Central memory CD8-positive, alpha-beta T cell (primary cell): ENCODE data around the gene LRG1.

ENCODE experiments used
- ATAC-seq: fragments of 150-1000 bp; cut with Tn5 transposase; replicated peaks from 2 replicates; pipeline ENCODE4 v1.10.0; 2022; ENCODE audit warnings: mild to moderate bottlenecking, moderate FRiP score, moderate number of reproducible peaks; ENCODE audit not compliant: poor library complexity, severe bottlenecking; ENCODE audit errors: extremely low read depth
- DNase-seq, 2 donors: peaks; one replicate each; pipeline ENCODE4 v3.0.0; 2021; ENCODE audit warnings: low spot score in 2 of 2
- H3K27ac Mint-ChIP-seq: one replicate; pipeline ENCODE4 v1.8.0; 2022; ENCODE audit warnings: low read depth, mild to moderate bottlenecking, moderate library complexity, mixed read lengths
- H3K27me3 Mint-ChIP-seq: one replicate; pipeline ENCODE4 v1.8.0; 2022; ENCODE audit warnings: mixed read lengths
- H3K36me3 Mint-ChIP-seq: one replicate; pipeline ENCODE4 v1.8.0; 2022; ENCODE audit warnings: mild to moderate bottlenecking, moderate library complexity, mixed read lengths; ENCODE audit not compliant: insufficient read depth
- H3K4me1 Mint-ChIP-seq: one replicate; pipeline ENCODE4 v1.8.0; 2022; ENCODE audit warnings: mixed read lengths
- H3K4me3 Mint-ChIP-seq: one replicate; pipeline ENCODE4 v1.8.0; 2022; ENCODE audit warnings: mild to moderate bottlenecking, moderate library complexity, mixed read lengths
- H3K9me3 Mint-ChIP-seq: one replicate; pipeline ENCODE4 v1.8.0; 2022; ENCODE audit warnings: mixed read lengths

The LRG1 gene

DNA sequence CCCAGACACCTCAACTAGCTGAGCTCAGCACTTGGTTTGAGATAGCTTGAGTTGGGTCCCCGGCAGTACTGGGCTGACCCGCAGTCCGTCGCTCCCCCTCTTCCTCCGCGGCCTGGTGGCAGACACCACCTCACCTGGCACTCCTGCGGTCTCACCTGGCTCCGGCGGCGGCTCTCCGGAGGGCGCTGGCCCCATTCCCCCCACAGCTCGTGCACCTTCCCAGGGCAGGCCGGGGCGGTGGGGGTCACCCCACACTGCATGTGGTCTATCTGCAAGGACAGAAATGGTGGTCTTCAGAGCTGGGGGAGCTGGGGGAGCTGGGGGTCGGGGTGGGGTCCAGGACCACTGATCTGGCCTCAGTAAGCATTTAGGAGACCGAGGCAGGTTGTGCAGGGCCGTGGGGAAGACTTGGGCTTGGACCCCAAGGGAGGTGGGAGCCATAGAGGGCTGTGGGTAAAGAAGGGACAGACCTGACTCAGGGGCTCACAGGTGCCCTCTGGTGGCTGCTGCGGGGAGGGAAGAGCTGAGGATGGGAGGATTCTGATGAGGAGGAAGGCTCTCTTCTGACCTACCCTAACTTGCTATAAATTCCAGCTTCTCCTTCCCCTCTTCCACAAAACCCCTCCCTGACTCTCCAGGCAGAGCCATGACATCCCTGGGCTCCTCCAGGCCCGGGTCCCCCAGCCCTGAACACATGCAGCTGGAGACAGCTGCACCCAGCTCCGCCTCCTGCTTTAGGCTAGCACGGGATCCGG is 14.9 kb downstream of the LRG1 start:
- ATAC-seq (no peak), DNase-seq (peak; percentile 41 to 57)
- Mint-ChIP-seq H3K4me3 (no peak overlapping the region), H3K27me3 (peaks cover 15% of the 10 kb centered on the region), H3K36me3 (no peaks in the 10 kb centered on the region), H3K9me3 (no peaks in the 10 kb centered on the region), H3K4me1 (no peaks in the 10 kb centered on the region), H3K27ac (no peak overlapping the region)

DNA sequence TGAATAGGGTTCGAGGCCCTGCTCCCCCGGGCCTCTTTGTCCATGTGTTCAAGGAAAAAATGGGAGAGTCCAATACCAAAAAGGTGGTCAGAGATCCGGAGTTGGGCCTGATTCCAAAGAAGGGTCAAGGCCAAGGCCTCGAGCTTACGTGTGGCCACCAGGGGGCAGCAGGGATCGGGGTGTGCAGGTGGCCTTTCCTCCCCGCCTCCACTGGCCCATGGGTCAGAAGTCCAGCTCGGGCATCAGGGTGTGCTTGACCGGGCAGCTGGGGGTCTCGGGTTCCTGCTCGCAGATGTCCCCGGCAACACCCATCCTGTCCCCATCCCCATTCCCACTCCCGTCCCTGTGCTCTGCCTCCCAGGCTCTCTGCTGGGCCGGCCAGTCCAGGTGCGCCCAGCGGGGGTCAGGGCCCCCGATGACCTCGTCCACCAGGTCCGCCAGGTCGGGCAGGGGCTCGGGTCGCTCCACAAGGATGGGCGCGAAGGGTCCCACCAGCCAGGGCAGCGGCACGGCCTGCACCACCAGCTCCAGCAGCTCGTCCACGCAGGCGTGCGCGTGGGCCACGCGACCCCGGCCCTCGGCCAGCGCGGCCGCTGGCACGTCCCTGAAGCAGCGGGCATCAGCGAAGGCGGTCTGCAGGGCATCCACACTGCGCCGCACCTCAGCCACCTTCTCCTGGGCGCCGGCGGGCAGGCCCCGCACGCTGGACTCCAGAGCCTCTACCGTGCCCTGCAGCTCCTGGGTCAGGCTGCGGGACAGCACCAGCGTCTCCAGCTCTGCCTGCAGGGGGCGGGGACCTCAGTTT is 16.3 kb downstream of the LRG1 start:
- DNase-seq: no peak
- H3K36me3 Mint-ChIP-seq: no peaks in the 10 kb centered on the region

DNA sequence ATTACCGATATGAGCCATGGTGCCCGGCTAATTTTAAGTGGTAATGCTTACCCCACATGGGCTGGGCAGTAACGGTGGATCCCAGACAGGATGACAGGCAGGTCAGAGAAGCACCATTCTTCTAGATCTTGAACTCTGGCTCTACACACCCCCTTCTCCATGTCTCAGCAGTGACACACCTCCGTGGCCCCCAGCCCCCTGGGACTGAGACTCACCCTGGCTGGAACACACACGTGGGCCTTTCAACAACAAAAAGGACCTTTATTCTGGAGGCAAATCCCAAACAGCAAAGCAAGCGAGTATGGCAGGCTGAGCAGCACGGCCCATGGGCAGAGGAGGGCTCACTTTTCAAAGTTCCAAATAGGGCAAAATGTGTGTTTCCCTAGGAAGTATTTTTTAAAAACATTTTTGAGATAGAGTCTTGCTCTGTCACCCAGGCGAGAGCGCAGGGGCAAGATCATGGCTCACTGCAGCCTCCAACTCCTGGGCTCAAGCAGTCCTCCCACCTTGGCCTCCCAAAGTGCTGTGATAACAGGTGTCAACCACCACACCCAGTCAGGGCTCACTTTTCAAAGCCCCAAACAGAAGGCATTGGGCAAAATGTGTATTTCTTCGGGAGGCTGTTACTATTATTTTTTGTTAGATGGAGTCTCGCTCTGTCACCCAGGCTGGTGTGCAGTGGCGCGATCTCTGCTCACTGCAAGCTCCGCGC is 17.4 kb downstream of the LRG1 start:
- no peak overlapping the region for H3K4me3 Mint-ChIP-seq
- ATAC-seq: no peak
- H3K27ac Mint-ChIP-seq: no peak overlapping the region

More for the DNA sequence above, 16.3 kb downstream of the LRG1 start:
- Mint-ChIP-seq H3K9me3 (no peaks in the 10 kb centered on the region), H3K4me1 (peaks cover 4% of the 10 kb centered on the region), H3K27ac (no peak overlapping the region), H3K4me3 (no peak overlapping the region), H3K27me3 (peaks cover 22% of the 10 kb centered on the region)
- ATAC-seq: no peak

GRCh38 chr19:4521888-4522242 is 18.0 kb downstream of the LRG1 start:
- Mint-ChIP-seq H3K36me3 (no peaks in the 10 kb centered on the region), H3K9me3 (no peaks in the 10 kb centered on the region), H3K4me1 (peaks cover 5% of the 10 kb centered on the region), H3K4me3 (no peak overlapping the region), H3K27ac (no peak overlapping the region), H3K27me3 (peaks cover 22% of the 10 kb centered on the region)
- DNase-seq: no peak
- ATAC-seq: no peak

More for the DNA sequence above, 17.4 kb downstream of the LRG1 start:
- no peak for DNase-seq
- no peaks in the 10 kb centered on the region for H3K9me3 Mint-ChIP-seq
- peaks cover 22% of the 10 kb centered on the region for H3K27me3 Mint-ChIP-seq
- H3K4me1 Mint-ChIP-seq: peaks cover 5% of the 10 kb centered on the region
- H3K36me3 Mint-ChIP-seq: no peaks in the 10 kb centered on the region

GRCh38 chr19:4521170-4521887 is 18.5 kb downstream of the LRG1 start:
- ATAC-seq: no peak
- H3K36me3 Mint-ChIP-seq: no peaks in the 10 kb centered on the region
- DNase-seq: no peak
- H3K4me1 Mint-ChIP-seq: peaks cover 5% of the 10 kb centered on the region
- H3K4me3 Mint-ChIP-seq: no peak overlapping the region
- H3K27ac Mint-ChIP-seq: no peak overlapping the region
- H3K9me3 Mint-ChIP-seq: no peaks in the 10 kb centered on the region
- H3K27me3 Mint-ChIP-seq: peaks cover 22% of the 10 kb centered on the region

DNA sequence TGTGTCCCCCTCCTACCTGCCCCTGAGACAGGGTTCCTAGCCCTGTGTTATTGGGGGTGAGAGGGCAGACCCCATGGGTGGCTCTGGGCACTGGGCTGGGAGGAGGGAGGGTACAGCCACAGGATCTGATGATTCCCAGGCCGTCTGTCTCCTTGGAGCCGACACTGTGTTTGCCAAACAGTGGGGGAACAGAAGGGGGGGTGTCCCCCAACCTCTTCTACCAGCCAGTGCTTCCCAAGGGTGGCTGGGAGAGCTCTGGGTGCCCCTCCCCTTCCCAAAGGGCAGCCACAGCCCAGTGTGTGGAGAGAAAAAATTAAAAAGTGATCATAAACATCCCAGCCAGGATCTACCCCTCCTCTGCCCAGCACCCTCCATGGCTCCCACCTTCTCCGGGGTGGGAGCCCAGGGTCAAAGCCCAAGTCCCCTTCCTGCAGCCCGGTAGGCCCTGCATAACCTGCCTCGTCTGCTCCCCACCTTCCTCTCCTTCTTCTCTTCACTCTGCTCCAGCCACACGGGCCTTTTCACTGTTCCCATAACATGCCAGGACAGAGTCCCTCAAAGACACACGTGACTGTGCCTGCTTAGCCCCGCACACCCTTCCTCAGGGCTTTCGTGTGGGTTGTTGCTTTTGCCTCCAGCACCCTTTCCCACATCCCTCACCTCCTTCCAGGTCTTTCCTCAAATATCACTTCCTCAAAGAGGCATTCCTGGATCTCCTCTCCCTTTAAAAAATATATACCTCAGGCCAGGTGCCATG is 20.1 kb downstream of the LRG1 start:
- ATAC-seq (no peak), DNase-seq (no peak)
- Mint-ChIP-seq H3K36me3 (no peaks in the 10 kb centered on the region), H3K27me3 (peaks cover 22% of the 10 kb centered on the region), H3K4me1 (peaks cover 5% of the 10 kb centered on the region), H3K4me3 (no peak overlapping the region), H3K27ac (no peak overlapping the region), H3K9me3 (no peaks in the 10 kb centered on the region)

DNA sequence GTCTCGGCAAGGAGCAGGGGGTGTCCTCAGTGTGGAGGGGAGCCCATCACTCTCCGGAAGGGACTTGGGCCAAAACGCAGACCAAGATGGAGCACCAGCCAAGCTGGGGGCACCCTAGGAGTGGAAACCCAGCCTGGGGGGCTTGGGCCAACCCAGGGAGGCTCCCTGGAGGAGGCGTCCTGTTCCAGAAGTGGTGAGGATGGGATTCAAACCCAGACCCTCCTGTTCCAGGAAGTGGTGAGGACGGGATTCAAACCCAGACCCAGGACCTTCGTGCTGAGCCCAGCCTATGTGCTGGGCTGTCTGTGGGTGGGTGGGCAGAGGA is 20.7 kb downstream of the LRG1 start:
- no peak for DNase-seq
- Mint-ChIP-seq H3K27ac (no peak overlapping the region), H3K4me3 (no peak overlapping the region)

DNA sequence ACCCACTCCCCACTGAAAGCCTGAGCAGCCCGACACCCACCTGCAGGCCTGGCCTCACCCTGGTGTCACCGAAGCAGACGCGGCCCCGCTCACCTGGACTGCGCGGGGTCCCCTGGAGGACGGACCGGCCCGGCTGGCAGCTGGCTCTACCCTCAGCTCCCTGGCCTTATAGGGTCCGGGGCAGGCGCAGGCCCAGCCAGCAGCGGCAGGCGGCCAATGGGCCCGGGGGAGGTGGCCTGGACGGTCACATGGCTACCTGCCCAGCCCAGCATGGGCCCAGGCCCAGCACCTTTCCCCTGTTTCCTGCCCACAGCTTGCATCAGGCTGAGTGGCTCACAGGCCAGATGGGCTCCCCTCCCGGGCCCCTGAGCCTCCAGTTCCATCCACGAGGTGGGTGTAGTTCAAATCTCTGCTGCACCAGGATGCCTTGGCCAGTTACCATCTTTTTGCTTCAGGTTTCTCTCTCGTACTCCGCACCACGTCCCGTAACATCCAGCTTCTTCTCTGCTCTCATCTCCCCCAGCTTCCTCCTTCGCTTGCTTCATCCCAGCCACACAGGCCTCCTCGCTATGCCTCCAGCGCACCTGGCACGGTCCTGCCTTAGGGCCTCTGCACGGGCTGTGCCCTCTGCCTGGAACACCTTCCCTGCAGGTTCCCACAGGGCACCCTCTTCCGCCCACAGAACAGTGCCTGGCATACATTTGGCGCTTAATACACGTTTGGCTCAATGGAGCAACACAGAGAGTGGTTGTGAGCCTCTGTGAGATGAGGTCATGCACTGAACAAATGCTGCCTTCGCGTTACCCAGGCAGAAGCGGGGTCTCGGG is 21.3 kb downstream of the LRG1 start, which contains the start of gene PLIN4:
Gene PLIN4, minus strand, starts transcription at position 142 of the 827 bp plus-strand sequence. CDS start 214 bp downstream, outside the sequence.
- Mint-ChIP-seq H3K27me3 (peaks cover 22% of the 10 kb centered on the region), H3K4me1 (peaks cover 5% of the 10 kb centered on the region), H3K4me3 (no peak within 1 kb of the TSS), H3K27ac (no peak within 1 kb of the TSS), H3K9me3 (no peaks in the 10 kb centered on the region), H3K36me3 (no peaks in the 10 kb centered on the region)
- ATAC-seq: no peak
- no peak for DNase-seq

More for the DNA sequence above, 20.7 kb downstream of the LRG1 start:
- no peaks in the 10 kb centered on the region for H3K9me3 Mint-ChIP-seq
- H3K27me3 Mint-ChIP-seq: peaks cover 22% of the 10 kb centered on the region
- no peaks in the 10 kb centered on the region for H3K36me3 Mint-ChIP-seq
- peaks cover 5% of the 10 kb centered on the region for H3K4me1 Mint-ChIP-seq
- ATAC-seq: no peak

- peaks cover 5% of the 10 kb centered on the region for H3K4me1 Mint-ChIP-seq
- peaks cover 22% of the 10 kb centered on the region for H3K27me3 Mint-ChIP-seq
- ATAC-seq: no peak
- no peak overlapping the region for H3K27ac Mint-ChIP-seq
- H3K4me3 Mint-ChIP-seq: no peak overlapping the region
- no peak for DNase-seq
- no peaks in the 10 kb centered on the region for H3K9me3 Mint-ChIP-seq
- H3K36me3 Mint-ChIP-seq: no peaks in the 10 kb centered on the region
Observed at GRCh38 chr19:4517451-4518057, 22.3 kb downstream of the LRG1 start.

DNA sequence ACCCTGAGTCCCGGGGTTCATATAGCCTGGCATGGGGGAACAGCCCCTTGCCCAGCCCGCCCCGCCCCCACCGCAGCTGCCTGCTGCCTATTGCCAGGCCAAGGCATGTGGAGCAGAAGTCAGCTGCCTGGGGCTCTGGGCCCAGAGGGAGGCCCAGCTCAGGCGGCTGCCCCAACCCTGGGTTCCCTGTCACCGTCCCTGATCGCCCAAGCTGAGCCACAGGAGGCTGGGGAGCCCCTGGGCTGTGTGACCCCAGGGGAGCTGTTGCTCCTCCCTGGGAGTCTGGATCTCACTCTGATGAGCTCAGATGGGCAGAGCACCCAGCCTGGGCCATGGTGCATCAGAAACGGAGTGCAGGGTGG is 22.9 kb downstream of the LRG1 start:
- no peak overlapping the region for H3K4me3 Mint-ChIP-seq
- H3K27me3 Mint-ChIP-seq: peaks cover 22% of the 10 kb centered on the region
- H3K4me1 Mint-ChIP-seq: peaks cover 5% of the 10 kb centered on the region
- ATAC-seq (no peak), DNase-seq (no peak)
- H3K9me3 Mint-ChIP-seq: no peaks in the 10 kb centered on the region
- no peaks in the 10 kb centered on the region for H3K36me3 Mint-ChIP-seq
- no peak overlapping the region for H3K27ac Mint-ChIP-seq
